HG02938 (cell line): Measurements from ENCODE around the gene C19orf47.
"Not testable (repeated sequence)": the region's sequence is repeated elsewhere in the genome, so short reads cannot be mapped to it uniquely, and the experiment has no call there.

Experiments
- ATAC-seq: cut with Tn5 transposase; IDR thresholded peaks from one replicate; pipeline ENCODE4 v1.9.1; 2021; ENCODE audit warnings: mild to moderate bottlenecking, moderate library complexity; ENCODE audit not compliant: unreplicated experiment

C19orf47 gene

GRCh38 chr19:40377876-40378385 is 29.7 kb upstream of the C19orf47 start:
- no peak for ATAC-seq

DNA sequence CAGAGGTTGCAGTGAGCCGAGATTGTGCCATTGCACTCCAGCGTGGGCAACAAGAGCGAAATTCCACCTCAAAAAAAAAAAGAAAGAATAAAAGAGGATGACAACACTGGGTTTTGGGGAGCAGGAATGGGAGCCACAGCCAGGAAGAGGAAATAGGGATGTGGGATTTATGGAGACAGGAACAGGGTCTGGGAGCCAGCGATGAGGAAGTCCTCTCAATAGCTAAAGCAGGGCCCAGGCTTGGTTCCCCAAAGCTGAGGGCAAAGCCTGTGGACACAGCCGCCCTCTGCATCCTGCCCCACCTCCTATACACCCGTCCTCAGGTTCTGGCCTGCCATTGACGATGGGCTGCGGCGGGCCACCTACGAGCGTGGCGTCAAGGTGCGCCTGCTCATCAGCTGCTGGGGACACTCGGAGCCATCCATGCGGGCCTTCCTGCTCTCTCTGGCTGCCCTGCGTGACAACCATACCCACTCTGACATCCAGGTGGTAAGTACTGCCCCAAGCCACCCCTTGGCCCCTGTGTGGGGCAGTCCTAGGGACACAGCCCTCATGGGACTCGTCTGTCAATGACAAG is 28.2 kb upstream of the C19orf47 start:
- no peak for ATAC-seq

- ATAC-seq, result no peak
These were observed 25.9 kb upstream of the C19orf47 start for GRCh38 chr19:40374084-40374483.

DNA sequence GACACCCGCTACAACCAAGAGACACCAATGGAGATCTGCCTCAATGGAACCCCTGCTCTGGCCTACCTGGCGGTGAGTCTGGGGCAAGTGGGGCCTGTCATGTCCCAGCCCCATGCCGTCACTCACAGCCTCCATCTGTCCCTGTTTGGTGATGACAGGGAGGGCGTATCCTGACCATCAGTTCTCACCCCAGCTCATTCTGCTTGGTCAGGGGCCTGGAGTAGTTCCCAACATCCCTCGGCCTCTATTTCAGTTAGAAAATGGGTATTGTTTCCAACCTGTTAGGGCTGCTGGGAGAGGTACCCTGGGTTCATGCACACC is 23.6 kb upstream of the C19orf47 start:
- no peak for ATAC-seq

DNA sequence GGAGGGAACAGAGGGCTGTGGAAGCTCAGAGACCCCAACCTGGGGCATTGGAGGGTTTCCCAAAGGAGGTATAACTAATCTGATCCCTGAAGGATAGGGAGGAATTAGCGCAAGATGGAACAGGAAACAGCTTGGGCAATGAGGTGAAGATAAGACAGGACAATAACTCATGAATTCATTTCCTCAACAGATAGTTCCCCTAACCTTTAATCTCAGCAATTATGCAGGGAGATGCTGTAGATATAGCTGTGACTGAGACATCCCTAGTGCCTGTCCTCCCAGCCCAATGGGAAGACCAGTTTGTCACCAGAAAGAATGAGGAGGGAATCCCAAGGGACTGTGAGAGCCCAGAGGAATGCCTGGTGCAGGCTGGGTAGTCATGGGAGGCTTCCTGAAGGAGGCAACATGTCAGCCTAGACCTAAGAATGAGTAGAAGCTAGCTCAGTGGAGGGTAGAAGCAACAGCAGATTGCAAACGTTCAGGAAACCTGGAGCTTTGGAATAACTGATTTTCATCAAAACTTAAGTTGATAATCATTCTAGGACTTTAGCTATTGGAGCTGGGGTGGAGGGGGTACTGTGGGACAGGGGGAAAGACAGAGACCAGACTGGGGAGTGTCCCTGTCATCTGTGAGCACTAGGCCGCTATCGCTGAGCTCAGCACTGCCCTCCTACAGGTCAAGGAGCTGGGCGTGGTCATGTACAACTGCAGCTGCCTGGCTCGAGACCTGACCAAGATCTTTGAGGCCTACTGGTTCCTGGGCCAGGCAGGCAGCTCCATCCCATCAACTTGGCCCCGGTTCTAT is 23.0 kb upstream of the C19orf47 start:
- ATAC-seq, result no peak

DNA sequence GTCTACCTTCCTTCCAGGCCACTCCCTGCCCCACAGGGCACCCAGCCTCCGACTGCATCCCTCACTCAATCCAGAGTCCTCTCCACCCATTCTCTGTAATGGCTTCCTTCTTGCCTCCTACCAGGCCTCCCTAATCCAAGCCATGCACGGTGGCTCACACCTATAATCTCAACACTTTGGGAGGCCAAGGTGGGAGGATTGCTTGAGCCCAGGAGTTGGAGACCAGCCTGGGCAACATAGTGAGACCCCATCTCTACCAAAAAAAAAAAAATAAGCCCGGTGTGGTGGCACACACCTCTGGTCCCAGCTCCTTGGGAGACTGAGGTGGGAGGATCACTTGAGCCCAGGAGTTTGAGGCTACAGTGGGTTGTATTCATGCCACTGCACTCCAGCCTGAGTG is 22.1 kb upstream of the C19orf47 start:
- ATAC-seq, result not testable (repeated sequence)

- no peak for ATAC-seq
These were observed 21.6 kb upstream of the C19orf47 start for GRCh38 chr19:40369797-40370196.

DNA sequence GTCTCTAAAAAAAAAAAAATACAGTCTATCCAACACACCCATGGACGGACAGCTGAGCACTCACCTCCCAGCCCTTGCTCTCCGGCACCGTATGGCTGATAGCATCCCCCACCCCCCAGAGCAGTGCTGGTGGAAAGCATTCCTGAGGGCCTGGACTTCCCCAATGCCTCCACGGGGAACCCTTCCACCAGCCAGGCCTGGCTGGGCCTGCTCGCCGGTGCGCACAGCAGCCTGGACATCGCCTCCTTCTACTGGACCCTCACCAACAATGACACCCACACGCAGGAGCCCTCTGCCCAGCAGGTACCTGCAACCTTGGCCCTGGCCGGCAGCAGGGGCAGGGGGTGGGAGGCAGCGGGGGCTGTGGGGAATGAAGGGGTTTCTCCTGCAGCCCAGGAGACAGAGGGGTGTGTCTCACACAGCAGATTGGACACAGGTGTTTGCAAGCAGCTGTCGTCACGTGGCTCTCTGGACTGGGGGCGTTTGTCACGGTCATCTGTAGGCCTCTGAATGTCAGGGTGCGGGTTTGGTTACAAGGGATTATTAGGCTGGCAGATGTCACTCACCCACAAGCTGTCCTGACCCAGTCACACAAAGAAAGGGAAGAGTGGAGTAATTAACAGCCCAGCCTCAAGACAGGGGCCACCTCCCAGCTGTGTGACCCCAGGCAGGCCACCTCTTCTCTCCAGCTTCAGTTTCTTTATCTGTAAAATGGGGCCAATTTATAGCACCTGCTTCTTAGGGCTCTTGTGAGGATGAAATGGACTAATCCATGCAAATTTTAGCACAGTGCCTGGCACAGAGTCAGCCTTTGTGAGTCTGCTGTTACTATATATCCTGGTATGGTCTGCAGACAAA is 19.6 kb upstream of the C19orf47 start:
- ATAC-seq, result no peak

- ATAC-seq, result no peak
These were observed 18.7 kb upstream of the C19orf47 start for GRCh38 chr19:40366697-40367561.

DNA sequence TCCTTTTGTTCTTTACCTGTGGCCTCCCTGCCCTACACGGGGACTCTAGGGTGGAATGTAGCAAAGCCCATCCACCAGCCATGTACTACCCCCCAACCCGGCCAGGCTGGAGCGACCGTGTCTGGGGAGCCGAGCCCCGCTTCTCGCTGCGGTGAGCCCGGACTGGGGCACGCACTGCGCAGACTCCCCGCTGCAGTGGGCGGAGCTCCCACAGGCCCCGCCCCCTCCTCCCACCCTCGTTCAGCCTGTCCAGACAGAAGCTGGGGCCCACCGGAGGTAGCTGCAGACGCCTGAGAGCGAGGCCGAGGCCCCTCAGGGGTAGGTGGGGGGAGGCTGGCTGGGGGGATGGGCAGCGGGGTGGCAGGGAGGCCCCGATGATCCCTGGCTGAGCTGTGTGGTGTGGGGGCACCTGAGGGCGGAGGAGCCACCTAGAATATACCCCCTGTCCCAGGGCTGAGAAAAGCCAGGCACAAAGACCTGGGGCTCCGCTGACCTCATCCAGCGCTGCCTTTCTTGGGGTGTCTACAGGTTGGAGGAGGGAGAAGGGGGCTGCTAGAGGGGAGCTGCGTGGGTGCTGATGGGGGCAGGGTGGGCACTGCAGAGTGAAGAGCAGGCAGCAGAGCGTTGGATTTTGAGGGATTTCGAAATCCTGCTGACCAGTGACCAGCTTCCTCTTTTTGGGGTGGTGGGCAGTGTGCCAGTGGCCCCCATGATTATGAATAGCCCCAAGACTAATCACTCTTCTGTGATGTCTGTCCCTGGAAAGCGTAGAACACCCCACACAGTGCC is 17.6 kb upstream of the C19orf47 start:
- no peak for ATAC-seq

DNA sequence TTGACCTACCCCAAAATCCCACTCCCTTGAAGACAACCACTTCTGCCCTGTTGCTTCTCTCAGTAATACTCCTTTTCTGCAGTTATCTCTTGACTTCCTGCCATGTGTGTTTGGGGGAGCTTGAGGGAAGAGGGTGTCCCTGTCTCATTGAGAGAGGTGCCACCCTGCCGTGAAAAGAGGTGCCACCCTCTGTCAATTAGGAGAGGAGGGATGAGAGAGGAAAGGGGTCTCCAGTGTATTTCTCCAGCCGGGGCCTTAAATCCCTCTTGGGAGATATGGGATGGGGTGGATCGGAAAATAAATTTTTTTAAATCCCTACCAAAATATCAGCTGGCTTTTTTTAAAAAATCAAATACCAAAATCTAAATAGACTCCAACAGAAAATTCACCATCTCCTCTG is 16.8 kb upstream of the C19orf47 start:
- ATAC-seq, result no peak

DNA sequence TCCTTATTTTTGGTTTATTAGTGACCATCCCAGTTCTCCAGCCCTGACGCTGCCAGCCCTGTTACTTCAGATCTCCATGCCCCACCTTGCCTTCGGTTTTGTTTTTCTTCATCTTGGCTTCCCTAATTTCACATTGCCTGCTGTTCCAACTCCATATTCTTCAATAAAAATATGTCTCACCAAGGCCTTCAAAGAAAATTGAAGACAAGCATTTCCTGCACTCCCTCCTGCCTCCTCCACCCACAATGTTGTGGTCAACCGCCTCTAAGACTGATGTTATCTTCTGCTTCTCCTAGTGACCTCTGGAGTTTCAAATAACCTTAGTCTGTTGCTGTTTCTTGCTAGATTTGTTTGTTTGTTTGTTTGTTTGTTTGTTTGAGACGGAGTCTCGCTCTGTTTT is 14.9 kb upstream of the C19orf47 start:
- ATAC-seq, result no peak

GRCh38 chr19:40362160-40362559 is 14.0 kb upstream of the C19orf47 start:
- no peak for ATAC-seq

- no peak for ATAC-seq
These were observed 12.6 kb upstream of the C19orf47 start for GRCh38 chr19:40360708-40361241.

DNA sequence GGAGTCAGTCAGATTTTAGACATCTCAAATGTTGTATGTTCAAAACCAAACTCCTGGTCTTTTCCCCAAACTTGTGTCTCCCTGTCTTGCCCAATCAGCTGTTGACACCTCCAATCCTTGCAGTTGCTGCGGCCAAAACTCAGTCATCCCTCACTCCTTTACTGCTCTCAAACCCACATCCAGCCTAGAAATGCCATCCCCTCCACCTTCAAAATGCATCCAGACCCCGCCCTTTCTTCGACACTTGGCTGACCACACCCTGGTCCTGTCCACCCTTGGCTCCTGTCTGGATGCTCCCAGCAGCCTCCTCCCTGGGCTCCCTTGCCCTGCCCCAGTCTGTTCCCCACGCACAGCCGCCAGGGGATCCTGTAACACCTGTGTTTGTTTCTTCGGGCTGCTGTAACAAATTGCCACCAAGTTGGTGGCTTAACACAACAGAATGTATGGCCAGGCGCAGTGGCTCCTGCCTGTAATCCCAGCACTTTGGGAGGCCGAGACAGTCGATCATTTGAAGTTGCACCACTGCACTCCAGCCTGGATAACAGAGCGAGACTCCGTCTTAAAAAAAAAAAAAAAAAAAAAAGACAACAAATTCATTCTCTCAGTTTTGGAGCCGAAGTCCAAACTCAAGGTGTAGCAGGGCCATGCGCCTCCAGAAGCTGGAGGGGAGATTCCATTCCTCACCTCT is 12.0 kb upstream of the C19orf47 start:
- no peak for ATAC-seq

GRCh38 chr19:40358773-40359172 is 10.6 kb upstream of the C19orf47 start:
- no peak for ATAC-seq

DNA sequence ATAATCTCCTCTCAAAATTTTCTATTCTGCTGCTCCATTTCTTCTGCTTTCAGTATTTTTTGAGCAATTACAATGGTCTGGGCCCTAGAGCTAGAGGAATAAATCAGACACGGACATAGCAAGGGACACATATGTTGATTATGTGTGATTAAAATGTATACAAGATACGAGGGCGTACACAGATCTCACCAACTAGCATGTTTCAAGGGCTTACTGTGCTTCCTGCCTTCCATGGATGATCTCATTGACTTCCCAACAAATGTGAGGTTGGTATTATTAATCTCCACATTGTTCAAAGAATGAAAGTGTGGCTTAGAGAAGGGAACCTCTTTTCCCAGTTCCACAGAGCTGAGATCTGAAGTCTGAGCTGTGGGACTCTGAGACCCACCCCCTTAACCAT is 9.4 kb upstream of the C19orf47 start:
- ATAC-seq, result no peak

DNA sequence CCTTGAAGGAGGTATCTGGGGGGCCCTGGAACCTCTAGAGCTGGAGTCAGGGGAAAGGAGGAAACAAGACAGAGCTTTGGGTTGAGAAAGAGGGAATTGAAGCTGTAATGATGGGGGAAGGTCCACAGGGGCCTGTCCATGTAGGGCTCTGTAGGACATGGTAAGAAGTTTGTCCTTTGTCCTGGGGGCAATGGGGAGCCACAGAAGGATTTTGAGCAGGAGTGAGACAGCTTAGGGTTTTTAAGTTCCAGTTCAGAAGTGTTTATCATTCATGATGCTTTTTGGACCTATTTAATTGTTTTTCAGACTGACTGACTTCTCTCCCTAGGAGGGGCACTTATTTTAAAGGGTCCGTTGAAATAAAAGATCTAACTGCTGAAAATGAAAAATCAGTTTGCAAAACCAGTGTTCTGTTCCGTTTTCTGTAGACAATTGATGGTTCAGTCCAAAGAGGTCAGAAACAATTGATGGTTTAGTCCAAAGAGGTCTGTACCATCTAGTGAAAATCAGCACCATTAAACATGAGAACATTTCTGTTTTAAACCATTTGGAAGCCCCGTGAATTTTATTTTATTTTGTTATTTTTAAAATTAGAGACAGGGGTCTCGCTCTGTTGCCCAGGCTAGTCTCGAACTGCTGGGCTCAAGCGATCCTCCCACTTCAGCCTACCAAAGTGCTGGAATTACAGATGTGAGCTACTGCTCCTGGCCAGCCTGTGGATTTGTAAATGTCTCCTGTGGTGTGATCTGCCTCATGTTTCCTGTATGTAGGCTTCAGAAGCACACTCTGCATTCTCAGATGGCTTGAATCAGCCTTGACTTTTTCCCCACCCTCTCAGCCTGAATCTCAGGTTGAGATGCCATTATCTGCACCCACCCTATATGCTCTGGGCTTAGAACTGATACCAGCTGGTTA is 8.7 kb upstream of the C19orf47 start:
- no peak for ATAC-seq
